WTC11 (cell line): ENCODE results near the gene PROP1. TPM values are rescaled to one million over a fixed set of nuclear protein-coding genes. Genes with fewer than 3 reads are reported as not detected.
"Not testable (repeated sequence)": the region's sequence is repeated elsewhere in the genome, so short reads cannot be mapped to it uniquely, and the experiment has no call there.

Experiments used
- ATAC-seq: fragments of 200-7000 bp; cut with Tn5 transposase; 2 replicates; pipeline ENCODE4 v1.10.0; 2021; ENCODE audit warnings: mild to moderate bottlenecking, moderate library complexity
- CTCF ChIA-PET: fragments of 300-600 bp; sonication (Branson Sonifier 250); formaldehyde crosslinking; loops from one replicate; lab custom pipeline; 2021; ENCODE audit warnings: antibody characterized with exemption; lab: Charles Lee
- POLR2A ChIA-PET: fragments of 350-600 bp; sonication (Branson Sonifier 250); formaldehyde crosslinking; loops from one replicate; lab custom pipeline; 2021; ENCODE audit warnings: antibody characterized with exemption; lab: Charles Lee
- DNase-seq: peaks from one replicate; pipeline ENCODE4 v3.0.0; 2021; ENCODE audit warnings: low spot score
- H3K27ac Mint-ChIP-seq: 2 replicates; pipeline ENCODE4 v1.8.0; 2021; ENCODE audit warnings: mixed read lengths
- H3K27me3 Mint-ChIP-seq: 2 replicates; pipeline ENCODE4 v1.8.0; 2021; ENCODE audit warnings: low read depth, mild to moderate bottlenecking, moderate library complexity, mixed read lengths
- H3K36me3 Mint-ChIP-seq: 2 replicates; pipeline ENCODE4 v1.8.0; 2021; ENCODE audit warnings: mixed read lengths
- H3K4me1 Mint-ChIP-seq: 2 replicates; pipeline ENCODE4 v1.8.0; 2022; ENCODE audit warnings: mixed read lengths
- H3K4me3 Mint-ChIP-seq: 2 replicates; pipeline ENCODE4 v1.8.0; 2021; ENCODE audit warnings: mild to moderate bottlenecking, moderate library complexity, mixed read lengths
- H3K9me3 Mint-ChIP-seq: 2 replicates; pipeline ENCODE4 v1.8.0; 2021; ENCODE audit warnings: mixed read lengths
- CREM ChIP-seq: sonication (generic); formaldehyde crosslinking; IDR thresholded peaks from 2 replicates; pipeline ENCODE4 v1.8.1; 2022; ENCODE audit warnings: mild to moderate bottlenecking, missing genetic modification reagents, moderate library complexity
- ESRRA ChIP-seq: sonication (generic); formaldehyde crosslinking; IDR thresholded peaks from 2 replicates; pipeline ENCODE4 v1.8.1; 2022; ENCODE audit warnings: mild to moderate bottlenecking, missing genetic modification reagents, borderline replicate concordance
- FOXP1 ChIP-seq: sonication (generic); formaldehyde crosslinking; IDR thresholded peaks from 2 replicates; pipeline ENCODE4 v1.8.0; 2022; ENCODE audit warnings: missing genetic modification reagents, mild to moderate bottlenecking, moderate library complexity, borderline replicate concordance
- GRHL2 ChIP-seq: fragments of 250-450 bp; sonication (Bioruptor Pico); IDR thresholded peaks from 2 replicates; pipeline ENCODE4 v1.8.0; 2022; ENCODE audit warnings: mild to moderate bottlenecking, moderate library complexity; ENCODE audit not compliant: insufficient replicate concordance, severe bottlenecking
- GTF2I ChIP-seq: fragments of 250-450 bp; sonication (Bioruptor Pico); conservative IDR thresholded peaks from 2 replicates; pipeline ENCODE4 v1.4.0; 2021; ENCODE audit warnings: mild to moderate bottlenecking
- KAT7 ChIP-seq: sonication (generic); formaldehyde crosslinking; IDR thresholded peaks from 2 replicates; pipeline ENCODE4 v1.8.1; 2023; ENCODE audit warnings: missing genetic modification reagents, mild to moderate bottlenecking, borderline replicate concordance
- MAX ChIP-seq: sonication (generic); formaldehyde crosslinking; IDR thresholded peaks from 2 replicates; pipeline ENCODE4 v1.8.0; 2022; ENCODE audit warnings: mild to moderate bottlenecking, missing genetic modification reagents
- PREB ChIP-seq: sonication (generic); formaldehyde crosslinking; IDR thresholded peaks from 2 replicates; pipeline ENCODE4 v1.8.1; 2022; ENCODE audit warnings: mild to moderate bottlenecking, missing genetic modification reagents, moderate library complexity, borderline replicate concordance
- PRRX2 ChIP-seq: fragments of 250-450 bp; sonication (Bioruptor Pico); IDR thresholded peaks from 2 replicates; pipeline ENCODE4 v1.8.0; 2021; ENCODE audit warnings: mild to moderate bottlenecking
- SMAD3 ChIP-seq: sonication (generic); formaldehyde crosslinking; IDR thresholded peaks from 2 replicates; pipeline ENCODE4 v1.8.0; 2022; ENCODE audit warnings: missing genetic modification reagents, mild to moderate bottlenecking, borderline replicate concordance
- SOX15 ChIP-seq: fragments of 250-450 bp; sonication (Bioruptor Pico); IDR thresholded peaks from 2 replicates; pipeline ENCODE4 v1.9.0; 2021; ENCODE audit warnings: mild to moderate bottlenecking
- SP1 ChIP-seq: sonication (generic); formaldehyde crosslinking; conservative IDR thresholded peaks from 2 replicates; pipeline ENCODE4 v1.8.1; 2022; ENCODE audit warnings: missing genetic modification reagents
- TEAD4 ChIP-seq: sonication (generic); formaldehyde crosslinking; IDR thresholded peaks from 2 replicates; pipeline ENCODE4 v1.8.0; 2022; ENCODE audit warnings: mild to moderate bottlenecking, missing genetic modification reagents
- ZNF281 ChIP-seq: sonication (generic); formaldehyde crosslinking; IDR thresholded peaks from 2 replicates; pipeline ENCODE4 v1.8.0; 2023; ENCODE audit warnings: mild to moderate bottlenecking, missing genetic modification reagents
- ZNF396 ChIP-seq: fragments of 250-450 bp; sonication (Bioruptor Pico); IDR thresholded peaks from 2 replicates; pipeline ENCODE4 v1.8.0; 2021; ENCODE audit warnings: mild to moderate bottlenecking, moderate library complexity, borderline replicate concordance
- ZNF423 ChIP-seq: fragments of 250-450 bp; sonication (Bioruptor Pico); IDR thresholded peaks from 2 replicates; pipeline ENCODE4 v2.1.2; 2022; ENCODE audit warnings: mild to moderate bottlenecking, moderate library complexity
- ZNF512 ChIP-seq: sonication (generic); formaldehyde crosslinking; IDR thresholded peaks from 2 replicates; pipeline ENCODE4 v1.8.1; 2022; ENCODE audit warnings: missing genetic modification reagents, borderline replicate concordance
- total RNA-seq: library from RNA; stranded (reverse); gene quantifications from 3 replicates; pipeline ENCODE4 v1.2.3, GENCODE V29; 2021

The PROP1 gene
- total RNA-seq, 1 experiment from 2014 or later, result not detected

- TF ChIP-seq ZNF512 (CRISPR knock-in tag), result no peak
- no peak for TF ChIP-seq SMAD3 (CRISPR knock-in tag)
- no peak for TF ChIP-seq KAT7
- TF ChIP-seq CREM (CRISPR knock-in tag), result no peak
- TF ChIP-seq MAX, result no peak
- TF ChIP-seq SOX15 (CRISPR knock-in tag), result no peak
- no peak for TF ChIP-seq SP1 (CRISPR knock-in tag)
- TF ChIP-seq ESRRA (CRISPR knock-in tag), result no peak
- no peak for TF ChIP-seq GTF2I (CRISPR knock-in tag)
- TF ChIP-seq ZNF281 (CRISPR knock-in tag), result no peak
- no peak for TF ChIP-seq FOXP1 (CRISPR knock-in tag)
- no peak for TF ChIP-seq GRHL2 (CRISPR knock-in tag)
- TF ChIP-seq PRRX2, result no peak
- no peak for TF ChIP-seq TEAD4
- ChIA-PET CTCF (interaction anchor here (0.7 to 2.1 kb wide), 4 partner anchors 76 to 88 kb away, joined by 3 to 8 read pairs (median 4); no protein-coding TSS in a partner anchor), POLR2A (no interaction called here)
- no peaks in the 10 kb centered on the region for H3K9me3 Mint-ChIP-seq
- ATAC-seq, result no peak
- no peak for DNase-seq
- H3K36me3 Mint-ChIP-seq, result no peaks in the 10 kb centered on the region
- no peak overlapping the region for H3K4me3 Mint-ChIP-seq
- H3K4me1 Mint-ChIP-seq, result peaks cover 5% of the 10 kb centered on the region; the same call in 1 of the 2 replicates
- no peak overlapping the region for H3K27ac Mint-ChIP-seq
- peaks cover 44% of the 10 kb centered on the region for H3K27me3 Mint-ChIP-seq
Measured at GRCh38 chr5:177981296-177982071, 14.6 kb downstream of the PROP1 start.

- DNase-seq, result peak; percentile 34
- CTCF ChIA-PET, result interaction anchor here (1.0 kb wide), 1 partner anchor 94 kb away, joined by 3 read pairs; no protein-coding TSS in a partner anchor
- H3K27ac Mint-ChIP-seq, result no peak overlapping the region
Measured at GRCh38 chr5:177980743-177981151, 15.3 kb downstream of the PROP1 start.

GRCh38 chr5:177977600-177977999 lies 18.4 kb downstream of the PROP1 start:
- DNase-seq, POLR2A ChIA-PET, H3K4me1 Mint-ChIP-seq, H3K4me3 Mint-ChIP-seq, ATAC-seq, CTCF ChIA-PET, H3K27me3 Mint-ChIP-seq, H3K27ac Mint-ChIP-seq: not testable (repeated sequence)
- Mint-ChIP-seq H3K9me3 (peaks cover 26% of the 10 kb centered on the region), H3K36me3 (peaks cover 12% of the 10 kb centered on the region; the same call in 1 of the 2 replicates)

More at GRCh38 chr5:177980743-177981151, 15.3 kb downstream of the PROP1 start:
- no peak for TF ChIP-seq ZNF423 (CRISPR knock-in tag)
- no peak for TF ChIP-seq PREB (CRISPR knock-in tag)
- TF ChIP-seq PRRX2, result no peak
- TF ChIP-seq ZNF396, result no peak
- Mint-ChIP-seq H3K27me3 (peaks cover 36% of the 10 kb centered on the region), H3K36me3 (peaks cover 3% of the 10 kb centered on the region; the same call in 1 of the 2 replicates), H3K9me3 (peaks cover 3% of the 10 kb centered on the region), H3K4me1 (peaks cover 5% of the 10 kb centered on the region; the same call in 1 of the 2 replicates), H3K4me3 (no peak overlapping the region)
- POLR2A ChIA-PET, result no interaction called here
- peak; percentile 8 for ATAC-seq
